PC-3 (cell line): Measurements from ENCODE around the gene TREH.

Source experiments
- EZH2 ChIP-seq: fragments of 300-600 bp; sonication (generic); IDR thresholded peaks from one replicate; pipeline ENCODE4 v1.6.1; 2017; ENCODE audit warnings: antibody characterized with exemption, mild to moderate bottlenecking, low read length; ENCODE audit not compliant: unreplicated experiment
- TF ChIP-seq, protein P1 (sequence below): fragments of 300-600 bp; sonication (generic); conservative IDR thresholded peaks from 2 replicates; pipeline ENCODE4 v1.5.1; 2017; ENCODE audit warnings: antibody characterized with exemption, low read depth, mild to moderate bottlenecking, low read length

- TF ChIP-seq, protein P1, sequence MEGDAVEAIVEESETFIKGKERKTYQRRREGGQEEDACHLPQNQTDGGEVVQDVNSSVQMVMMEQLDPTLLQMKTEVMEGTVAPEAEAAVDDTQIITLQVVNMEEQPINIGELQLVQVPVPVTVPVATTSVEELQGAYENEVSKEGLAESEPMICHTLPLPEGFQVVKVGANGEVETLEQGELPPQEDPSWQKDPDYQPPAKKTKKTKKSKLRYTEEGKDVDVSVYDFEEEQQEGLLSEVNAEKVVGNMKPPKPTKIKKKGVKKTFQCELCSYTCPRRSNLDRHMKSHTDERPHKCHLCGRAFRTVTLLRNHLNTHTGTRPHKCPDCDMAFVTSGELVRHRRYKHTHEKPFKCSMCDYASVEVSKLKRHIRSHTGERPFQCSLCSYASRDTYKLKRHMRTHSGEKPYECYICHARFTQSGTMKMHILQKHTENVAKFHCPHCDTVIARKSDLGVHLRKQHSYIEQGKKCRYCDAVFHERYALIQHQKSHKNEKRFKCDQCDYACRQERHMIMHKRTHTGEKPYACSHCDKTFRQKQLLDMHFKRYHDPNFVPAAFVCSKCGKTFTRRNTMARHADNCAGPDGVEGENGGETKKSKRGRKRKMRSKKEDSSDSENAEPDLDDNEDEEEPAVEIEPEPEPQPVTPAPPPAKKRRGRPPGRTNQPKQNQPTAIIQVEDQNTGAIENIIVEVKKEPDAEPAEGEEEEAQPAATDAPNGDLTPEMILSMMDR = no peak
- TF ChIP-seq EZH2 = no peak
Measured at GRCh38 chr11:118628432-118628831, 51.0 kb downstream of the TREH start.
